ENCODE data around the gene SLC8A1. TPM values are rescaled to one million over a fixed set of nuclear protein-coding genes. Genes with fewer than 3 reads are reported as not detected.

The SLC8A1 gene
- total RNA-seq, 1 donor from 2014 or later, result 53.8 TPM

DNA sequence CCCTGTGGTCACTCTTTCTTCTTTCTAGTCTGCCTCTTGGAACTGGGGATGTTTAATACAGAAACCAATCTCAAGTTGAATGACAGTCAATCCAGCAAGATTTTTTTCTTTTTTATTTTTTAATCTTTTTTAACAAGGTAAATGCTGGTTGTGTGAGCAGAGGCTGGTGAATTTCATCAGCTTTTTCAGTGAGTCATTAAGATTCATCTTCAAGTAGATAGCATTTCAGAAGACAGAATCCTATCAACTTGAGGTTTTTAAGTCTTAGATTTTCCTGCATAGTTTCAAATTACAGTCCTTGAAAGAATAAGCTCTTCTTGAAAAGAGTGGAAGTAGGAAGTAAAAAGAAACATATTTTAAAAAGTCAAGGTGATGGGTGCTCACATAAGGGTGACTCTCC lies 12.4 kb downstream of the SLC8A1 start:
- Histone ChIP-seq H3K36me3 (no peaks in the 10 kb centered on the region), H3K4me3 (no peak overlapping the region), H3K4me1 (peaks cover 4% of the 10 kb centered on the region), H3K9me3 (no peaks in the 10 kb centered on the region), H3K27me3 (no peaks in the 10 kb centered on the region), H3K27ac (no peak overlapping the region)
- ATAC-seq, result no peak
- intact Hi-C loops (cut with DNase I), result no loop called here
- no peak for DNase-seq
- TF ChIP-seq, protein P1, sequence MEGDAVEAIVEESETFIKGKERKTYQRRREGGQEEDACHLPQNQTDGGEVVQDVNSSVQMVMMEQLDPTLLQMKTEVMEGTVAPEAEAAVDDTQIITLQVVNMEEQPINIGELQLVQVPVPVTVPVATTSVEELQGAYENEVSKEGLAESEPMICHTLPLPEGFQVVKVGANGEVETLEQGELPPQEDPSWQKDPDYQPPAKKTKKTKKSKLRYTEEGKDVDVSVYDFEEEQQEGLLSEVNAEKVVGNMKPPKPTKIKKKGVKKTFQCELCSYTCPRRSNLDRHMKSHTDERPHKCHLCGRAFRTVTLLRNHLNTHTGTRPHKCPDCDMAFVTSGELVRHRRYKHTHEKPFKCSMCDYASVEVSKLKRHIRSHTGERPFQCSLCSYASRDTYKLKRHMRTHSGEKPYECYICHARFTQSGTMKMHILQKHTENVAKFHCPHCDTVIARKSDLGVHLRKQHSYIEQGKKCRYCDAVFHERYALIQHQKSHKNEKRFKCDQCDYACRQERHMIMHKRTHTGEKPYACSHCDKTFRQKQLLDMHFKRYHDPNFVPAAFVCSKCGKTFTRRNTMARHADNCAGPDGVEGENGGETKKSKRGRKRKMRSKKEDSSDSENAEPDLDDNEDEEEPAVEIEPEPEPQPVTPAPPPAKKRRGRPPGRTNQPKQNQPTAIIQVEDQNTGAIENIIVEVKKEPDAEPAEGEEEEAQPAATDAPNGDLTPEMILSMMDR (IDR thresholded peaks at IDR 0.05), result no peak

- Histone ChIP-seq H3K36me3 (no peaks in the 10 kb centered on the region), H3K4me3 (no peak overlapping the region), H3K27ac (no peak overlapping the region), H3K4me1 (peaks cover 10% of the 10 kb centered on the region), H3K27me3 (no peaks in the 10 kb centered on the region), H3K9me3 (no peaks in the 10 kb centered on the region)
- ATAC-seq (no peak), DNase-seq (no peak)
- intact Hi-C loops (cut with DNase I), result no loop called here
- TF ChIP-seq, protein P1 (IDR thresholded peaks at IDR 0.05), result no peak
These were observed 15.8 kb downstream of the SLC8A1 start for GRCh38 chr2:40436093-40436475.

GRCh38 chr2:40435426-40436092 lies 16.3 kb downstream of the SLC8A1 start:
- Histone ChIP-seq H3K27ac (no peak overlapping the region), H3K9me3 (no peaks in the 10 kb centered on the region), H3K4me1 (peaks cover 10% of the 10 kb centered on the region), H3K36me3 (no peaks in the 10 kb centered on the region), H3K4me3 (no peak overlapping the region), H3K27me3 (no peaks in the 10 kb centered on the region)
- intact Hi-C loops (cut with DNase I), result no loop called here
- TF ChIP-seq, protein P1 (IDR thresholded peaks at IDR 0.05), result no peak
- DNase-seq, result no peak
- ATAC-seq, result peak; percentile 58

GRCh38 chr2:40434731-40435271 lies 17.1 kb downstream of the SLC8A1 start:
- H3K4me3 ChIP-seq, result no peak overlapping the region
- ATAC-seq (no peak), DNase-seq (no peak)
- H3K36me3 ChIP-seq, result no peaks in the 10 kb centered on the region
- TF ChIP-seq, protein P1 (IDR thresholded peaks at IDR 0.05), result no peak
- H3K27me3 ChIP-seq, result no peaks in the 10 kb centered on the region
- no peak overlapping the region for H3K27ac ChIP-seq
- peaks cover 10% of the 10 kb centered on the region for H3K4me1 ChIP-seq
- H3K9me3 ChIP-seq, result no peaks in the 10 kb centered on the region
- intact Hi-C loops (cut with DNase I), result no loop called here

DNA sequence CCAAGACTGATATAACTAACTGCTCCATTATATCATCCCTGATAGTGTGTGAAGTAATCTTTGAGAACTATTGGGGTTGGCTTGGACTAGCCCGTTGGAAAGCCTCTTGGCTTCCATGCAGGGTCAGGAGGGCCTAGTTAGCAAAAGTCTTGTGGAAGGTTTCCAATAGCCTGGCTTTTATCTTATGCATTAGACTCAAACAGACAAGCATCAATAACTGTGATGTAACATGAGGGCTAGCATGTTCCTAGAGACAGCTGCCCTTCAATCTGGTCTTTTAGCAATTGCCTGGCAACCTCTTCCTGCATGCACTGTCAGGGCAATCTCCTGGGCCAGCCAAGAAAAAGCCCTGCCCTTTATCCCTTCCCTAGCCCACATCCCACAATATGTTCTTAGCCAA lies 18.2 kb downstream of the SLC8A1 start:
- DNase-seq (no peak), ATAC-seq (no peak)
- Histone ChIP-seq H3K9me3 (no peaks in the 10 kb centered on the region), H3K36me3 (no peaks in the 10 kb centered on the region), H3K27ac (no peak overlapping the region), H3K4me1 (peaks cover 10% of the 10 kb centered on the region), H3K4me3 (no peak overlapping the region), H3K27me3 (no peaks in the 10 kb centered on the region)
- intact Hi-C loops (cut with DNase I), result no loop called here
- TF ChIP-seq, protein P1 (IDR thresholded peaks at IDR 0.05), result no peak
